Measurements from ENCODE around the gene ACSL1.

DNA sequence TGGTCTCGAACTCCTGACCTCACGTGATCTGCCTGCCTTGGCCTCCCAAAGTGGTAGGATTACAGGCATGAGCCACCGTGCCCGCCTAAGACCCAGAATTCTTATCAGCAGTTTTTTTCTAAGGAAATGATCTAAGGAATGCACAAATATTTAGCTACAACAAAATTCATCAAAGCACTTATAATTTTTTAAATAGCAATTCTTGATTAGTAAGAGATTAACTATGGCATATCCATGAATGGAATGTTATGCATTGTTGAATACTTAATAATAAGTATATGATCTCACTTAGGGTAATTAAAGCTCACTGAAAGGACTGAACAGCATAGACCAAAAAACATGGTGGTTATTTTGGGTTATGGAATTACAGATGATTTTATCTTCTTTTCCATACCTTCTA, 110.2 kb downstream of the ACSL1 start:
- TF ChIP-seq, protein P1, sequence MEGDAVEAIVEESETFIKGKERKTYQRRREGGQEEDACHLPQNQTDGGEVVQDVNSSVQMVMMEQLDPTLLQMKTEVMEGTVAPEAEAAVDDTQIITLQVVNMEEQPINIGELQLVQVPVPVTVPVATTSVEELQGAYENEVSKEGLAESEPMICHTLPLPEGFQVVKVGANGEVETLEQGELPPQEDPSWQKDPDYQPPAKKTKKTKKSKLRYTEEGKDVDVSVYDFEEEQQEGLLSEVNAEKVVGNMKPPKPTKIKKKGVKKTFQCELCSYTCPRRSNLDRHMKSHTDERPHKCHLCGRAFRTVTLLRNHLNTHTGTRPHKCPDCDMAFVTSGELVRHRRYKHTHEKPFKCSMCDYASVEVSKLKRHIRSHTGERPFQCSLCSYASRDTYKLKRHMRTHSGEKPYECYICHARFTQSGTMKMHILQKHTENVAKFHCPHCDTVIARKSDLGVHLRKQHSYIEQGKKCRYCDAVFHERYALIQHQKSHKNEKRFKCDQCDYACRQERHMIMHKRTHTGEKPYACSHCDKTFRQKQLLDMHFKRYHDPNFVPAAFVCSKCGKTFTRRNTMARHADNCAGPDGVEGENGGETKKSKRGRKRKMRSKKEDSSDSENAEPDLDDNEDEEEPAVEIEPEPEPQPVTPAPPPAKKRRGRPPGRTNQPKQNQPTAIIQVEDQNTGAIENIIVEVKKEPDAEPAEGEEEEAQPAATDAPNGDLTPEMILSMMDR (IDR thresholded peaks at IDR 0.05) = no peak
- no peak for TF ChIP-seq POLR2A (IDR thresholded peaks at IDR 0.05)
